Stimulated activated CD8-positive, alpha-beta memory T cell treated with anti-CD3 and anti-CD28 coated beads, Interleukin-7, amount 100 ng/mL, for 4 hours (primary cell): ENCODE results near the gene UBE2D4.

Source experiments
- DNase-seq, 2 donors: peaks; one replicate each; pipeline ENCODE4 v3.0.0-alpha.2; 2020; ENCODE audit warnings: low read depth in 2 of 2

Gene UBE2D4

DNA sequence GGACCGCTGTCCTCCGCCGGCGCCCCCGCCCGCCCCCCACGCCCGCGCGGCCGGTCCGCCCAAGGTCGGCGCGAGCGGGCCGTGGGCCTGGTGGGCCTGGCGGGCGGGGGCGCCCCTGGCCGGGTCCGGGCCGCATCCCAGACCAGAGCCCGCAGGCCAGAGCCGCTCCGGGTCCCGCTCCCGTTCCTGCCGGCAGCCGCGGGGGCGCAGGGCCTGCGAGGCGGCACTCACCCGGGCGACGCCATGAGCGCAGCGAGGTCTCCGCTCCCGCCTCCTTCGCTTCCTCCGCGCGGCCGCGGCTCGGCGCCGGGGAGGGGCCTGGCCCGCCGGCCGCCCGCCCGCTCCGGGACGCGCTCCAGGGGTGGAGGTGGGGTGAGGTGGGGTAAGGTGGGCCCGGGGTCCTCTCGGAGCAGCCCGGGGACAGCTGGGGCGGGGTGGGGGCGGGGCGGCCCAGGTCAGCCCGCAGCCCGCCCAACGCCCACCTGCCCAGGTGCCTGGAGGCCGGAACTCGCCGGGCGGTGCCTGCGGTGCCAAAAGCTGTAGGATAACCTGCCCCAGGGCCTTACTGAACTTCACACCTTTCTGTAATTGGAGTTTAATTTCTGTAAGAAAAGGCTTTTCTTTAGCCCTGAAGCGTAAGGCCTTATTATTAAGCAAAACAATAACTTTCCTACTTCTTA lies 19.8 kb upstream of the UBE2D4 start, which contains the start of gene URGCP:
Gene URGCP, minus strand, starts transcription at position 266 of the 680 bp plus-strand sequence. Its CDS starts 21 bp downstream, at position 245.
- peak in 1 of 2 donors; percentile 47 for DNase-seq

DNA sequence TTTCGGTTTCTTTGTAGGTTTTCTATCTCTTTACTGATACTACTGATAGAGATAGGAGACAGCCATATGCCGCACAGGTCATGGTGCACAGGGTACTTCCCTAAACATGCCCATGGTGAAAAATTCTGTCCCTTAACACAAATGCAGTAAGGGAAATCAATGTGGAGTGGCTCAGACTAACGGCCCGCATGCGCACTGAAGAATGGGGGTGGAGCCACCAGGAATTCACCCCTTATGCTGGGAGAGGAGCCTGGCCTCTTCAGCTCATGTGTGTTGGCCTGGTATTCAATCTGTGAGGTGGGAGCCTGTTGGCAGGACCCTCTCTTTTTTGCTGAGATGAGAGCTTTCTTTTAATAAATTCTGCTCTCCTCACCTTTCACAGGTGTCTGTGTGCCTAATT lies 11.4 kb upstream of the UBE2D4 start:
- no peak for DNase-seq

DNA sequence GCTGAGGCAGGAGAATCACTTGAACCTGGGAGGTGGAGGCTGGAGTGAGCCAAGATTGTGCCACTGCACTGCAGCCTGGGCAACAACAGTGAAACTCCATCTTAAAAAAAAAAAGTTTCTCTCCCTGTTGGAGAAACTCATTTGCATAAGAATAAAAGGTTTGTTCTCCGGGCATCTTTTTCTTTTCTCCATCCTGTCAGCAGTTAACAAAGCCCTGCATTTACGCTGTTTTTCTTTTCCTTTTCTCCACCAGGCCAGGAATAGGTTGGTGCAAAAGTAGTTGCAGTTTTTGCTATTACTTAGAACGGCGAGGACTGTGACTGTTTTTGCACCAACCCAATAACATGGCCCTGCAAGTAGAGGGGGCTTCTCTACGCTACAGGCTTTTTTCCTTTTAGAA lies 10.3 kb upstream of the UBE2D4 start:
- no peak for DNase-seq

DNA sequence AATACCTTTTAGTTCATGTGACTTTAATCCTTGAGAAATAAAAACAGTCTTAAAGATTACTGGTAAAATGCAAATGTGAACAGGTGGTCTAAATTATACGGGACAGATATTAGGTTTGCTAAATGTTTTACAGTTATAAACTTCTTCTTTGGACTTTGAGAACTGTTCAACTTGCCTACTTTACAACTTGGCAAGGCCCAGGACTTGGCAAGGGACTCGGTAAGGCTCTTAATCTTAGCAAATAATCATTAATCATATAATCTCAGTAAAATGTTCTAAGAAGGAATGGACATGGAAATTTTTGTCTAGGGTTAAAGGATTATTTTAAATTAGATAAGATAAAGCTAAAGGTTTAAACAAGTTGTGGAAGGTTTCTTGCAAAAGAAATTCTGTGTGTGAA lies 4.8 kb upstream of the UBE2D4 start:
- no peak for DNase-seq

DNA sequence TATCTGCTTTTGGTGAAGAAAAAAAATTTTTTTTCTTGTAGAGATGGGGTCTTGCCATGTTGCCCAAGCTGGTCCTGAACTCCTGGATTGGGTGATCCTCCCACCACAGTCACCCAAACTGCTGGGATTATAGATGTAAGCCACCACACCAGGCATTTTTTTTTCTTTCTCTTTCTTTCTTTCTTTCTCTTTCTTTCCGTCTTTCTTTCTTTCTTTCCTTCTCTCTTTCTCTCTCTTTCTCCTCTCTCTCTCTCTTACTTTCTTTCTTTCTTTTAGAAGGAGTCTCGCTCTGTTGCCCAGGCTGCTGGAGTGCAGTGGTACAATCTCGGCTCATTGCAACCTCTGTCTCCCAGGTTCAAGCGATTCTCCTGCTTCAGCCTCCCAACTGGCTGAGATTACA lies 3.5 kb upstream of the UBE2D4 start:
- no peak for DNase-seq

DNA sequence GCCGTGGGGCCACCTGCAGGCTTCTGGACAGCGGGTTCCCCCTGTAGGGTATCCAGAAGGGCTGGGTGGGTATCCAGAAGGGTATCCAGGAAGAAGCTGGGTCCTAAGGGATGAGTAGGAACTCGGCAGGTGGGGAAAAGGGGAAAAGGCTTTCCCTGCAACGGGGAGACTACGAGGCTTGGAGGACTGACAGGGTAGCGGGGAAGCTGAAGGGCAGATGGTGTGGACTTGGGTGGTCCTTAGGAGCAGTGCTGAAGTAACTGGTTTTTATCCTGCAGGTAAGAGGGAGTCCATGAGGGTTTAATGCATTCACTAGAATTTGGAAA lies 525 bp downstream of the UBE2D4 start:
- no peak for DNase-seq

DNA sequence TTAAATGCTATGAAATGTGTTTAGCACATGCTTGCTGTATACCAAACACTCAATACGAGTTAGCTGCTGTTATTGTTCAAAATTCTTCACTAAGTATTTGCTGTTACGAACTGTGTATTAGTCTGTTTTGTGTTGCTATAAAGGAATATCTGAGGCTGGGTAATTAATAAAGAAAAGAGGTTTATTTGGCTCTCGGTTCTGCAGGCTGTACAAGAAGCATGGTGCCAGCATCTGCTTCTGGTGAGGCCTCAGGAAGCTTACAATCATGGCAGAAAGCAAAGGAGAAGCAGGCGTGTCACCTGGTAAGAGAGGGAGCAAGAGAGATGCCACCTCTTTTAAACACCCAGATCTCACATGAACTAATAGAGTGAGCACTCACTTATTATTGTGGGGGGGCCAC lies 1.6 kb downstream of the UBE2D4 start:
- DNase-seq = no peak

DNA sequence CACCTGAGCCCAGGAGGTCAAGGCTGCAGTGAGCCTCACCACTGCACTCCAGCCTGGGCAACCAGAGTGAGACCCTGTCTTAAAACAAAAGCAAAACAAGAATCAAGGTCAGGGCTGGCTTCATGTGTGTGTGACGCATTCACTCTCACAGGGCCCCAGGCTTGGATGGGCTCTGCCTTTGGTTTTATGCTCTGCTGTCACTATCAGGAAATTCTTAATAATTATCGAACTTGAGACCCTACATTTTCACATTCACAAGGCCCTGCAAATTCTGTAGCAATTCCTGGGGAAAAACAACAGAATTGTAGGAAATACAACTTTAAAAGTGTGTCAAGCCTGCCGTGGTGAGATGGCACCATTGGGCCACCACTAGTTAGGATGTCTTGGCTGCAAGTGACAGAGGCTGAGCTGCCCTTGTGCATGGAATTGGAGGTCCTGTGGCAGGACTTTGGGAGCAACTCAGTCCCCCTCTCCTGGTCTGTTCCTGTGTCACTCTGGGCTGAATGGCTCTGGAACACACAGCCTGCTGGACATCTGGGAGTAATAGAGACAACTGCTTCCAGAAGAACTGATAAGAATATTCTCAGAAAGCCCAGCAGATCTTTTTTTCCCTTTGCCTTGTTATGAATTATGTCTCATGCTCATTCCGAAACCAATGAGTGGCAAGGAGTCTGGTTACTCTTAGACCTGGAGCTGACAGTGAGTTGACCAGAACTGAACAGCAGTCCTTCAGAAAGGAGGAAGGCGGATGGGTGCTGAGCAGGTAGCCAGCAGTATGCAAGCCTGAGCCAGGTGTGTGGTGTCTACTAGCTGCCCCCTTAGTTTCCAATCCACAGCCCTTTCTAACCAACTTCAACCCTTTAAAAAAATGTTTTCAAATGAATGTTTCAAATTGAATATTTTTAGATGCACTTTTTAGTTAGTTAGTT lies 3.6 kb downstream of the UBE2D4 start:
- no peak for DNase-seq

DNA sequence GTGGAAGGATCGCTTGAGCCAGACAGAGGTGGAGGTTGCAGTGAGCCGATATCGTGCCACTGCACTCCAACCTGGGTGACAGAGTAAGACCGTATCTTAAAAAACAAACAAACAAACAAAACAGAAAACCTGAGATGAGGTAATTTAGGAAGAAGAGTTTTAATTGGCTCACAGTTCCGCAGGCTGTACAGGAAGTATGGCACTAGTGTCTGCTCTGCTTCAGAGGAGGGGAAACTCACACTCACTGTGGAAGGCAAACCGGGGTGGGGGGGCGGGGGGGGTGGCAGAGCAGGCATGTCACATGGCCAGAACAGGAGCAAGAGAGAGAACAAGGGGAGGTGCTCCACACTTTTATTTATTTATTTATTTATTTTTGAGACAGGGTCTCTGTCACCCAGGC lies 5.1 kb downstream of the UBE2D4 start:
- DNase-seq = no peak

DNA sequence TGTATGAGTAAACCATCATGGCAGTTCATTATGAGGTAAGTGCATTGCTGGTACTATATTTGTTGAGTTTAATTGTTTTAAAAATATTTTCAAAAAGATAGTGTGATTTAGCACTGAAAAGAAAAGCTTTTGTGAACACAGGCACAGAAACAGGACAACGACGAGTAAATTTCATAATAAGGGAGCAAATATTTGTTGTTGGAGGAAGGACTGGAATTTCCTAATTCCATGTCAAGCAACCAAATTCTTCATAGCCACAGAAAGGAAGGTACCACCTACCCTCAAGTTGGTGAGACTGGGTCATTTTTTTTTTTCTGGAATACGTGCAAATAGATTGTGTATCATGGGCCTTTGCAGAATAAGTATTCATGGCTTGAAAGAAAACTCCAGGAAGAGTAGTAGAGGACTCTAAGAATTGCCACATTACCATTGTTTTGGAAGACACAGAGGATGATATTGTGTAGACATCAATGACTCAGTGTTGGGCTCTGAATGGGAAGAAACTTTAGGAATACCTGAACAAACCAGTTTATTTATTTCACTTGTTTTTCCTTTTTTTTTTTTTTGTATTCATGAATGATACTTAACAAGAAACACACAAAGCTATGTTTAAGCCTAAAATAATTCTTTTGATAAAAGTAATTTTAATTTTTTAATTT lies 7.8 kb downstream of the UBE2D4 start:
- no peak for DNase-seq

DNA sequence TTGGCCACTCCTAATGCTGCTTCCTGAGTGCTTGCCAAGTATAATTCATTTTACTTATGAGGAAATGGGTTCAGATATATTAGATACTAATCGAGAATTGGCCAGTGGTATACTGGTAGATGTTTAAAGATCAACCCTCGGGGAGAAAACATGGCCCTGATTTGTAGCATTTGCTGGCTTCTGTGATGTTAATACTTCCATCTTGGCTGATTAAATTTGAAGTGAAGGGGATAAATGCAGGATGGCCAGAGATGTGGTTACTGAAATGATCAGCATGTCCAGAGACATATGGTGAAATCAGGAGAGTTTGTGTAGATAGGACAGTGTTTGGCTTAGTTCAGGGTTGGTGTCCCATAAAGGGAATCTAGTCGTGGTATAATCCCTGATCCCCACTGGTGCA lies 11.2 kb downstream of the UBE2D4 start:
- DNase-seq = no peak

DNA sequence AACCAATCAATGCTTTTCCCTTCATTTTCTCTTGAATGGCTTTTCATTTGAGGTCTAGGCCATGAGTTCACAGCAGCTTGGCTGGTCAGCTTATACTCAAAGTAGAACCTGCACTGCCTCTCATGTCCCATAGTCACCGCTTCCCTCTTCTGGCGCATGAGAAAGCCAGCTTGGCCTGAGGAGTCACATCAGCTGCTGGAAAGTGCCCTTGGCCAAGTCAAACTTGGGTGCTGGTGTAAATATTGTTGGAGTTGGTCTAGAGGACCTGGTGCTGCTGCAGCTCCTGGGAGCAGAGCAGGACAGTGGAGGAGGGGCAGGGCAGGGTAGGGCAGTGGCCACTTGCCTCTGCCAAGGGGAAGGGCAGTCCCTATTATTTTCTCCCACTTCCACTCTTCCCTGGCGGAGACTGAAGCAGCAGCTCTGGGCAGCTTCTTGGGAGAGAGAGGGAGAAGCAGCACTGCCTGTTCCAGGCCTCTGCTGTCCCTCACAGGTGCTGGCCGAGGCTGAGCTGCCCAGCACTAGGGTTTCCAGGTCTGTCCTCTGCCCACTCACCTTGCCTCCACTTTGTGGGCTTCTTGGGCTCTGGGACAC lies 12.8 kb downstream of the UBE2D4 start:
- no peak for DNase-seq

DNA sequence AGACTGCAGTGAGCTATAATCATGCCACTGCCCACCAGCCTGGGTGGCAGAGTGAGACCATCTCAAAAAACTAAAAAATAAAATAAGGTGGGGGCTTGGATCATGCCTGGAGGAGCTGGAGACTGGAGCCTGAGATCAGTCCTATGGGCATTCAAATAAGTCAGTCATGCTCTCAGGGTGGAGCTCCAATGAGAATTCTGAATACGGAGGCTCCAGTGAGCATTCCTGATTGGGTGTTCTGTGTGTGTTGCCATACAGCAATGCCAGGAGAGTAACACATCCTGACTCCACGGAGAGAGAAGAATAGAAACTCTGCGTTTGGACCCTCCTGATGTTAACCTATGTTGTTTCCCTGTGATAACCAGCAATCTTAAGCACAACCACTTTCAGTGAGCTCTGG lies 16.0 kb downstream of the UBE2D4 start:
- no peak for DNase-seq

DNA sequence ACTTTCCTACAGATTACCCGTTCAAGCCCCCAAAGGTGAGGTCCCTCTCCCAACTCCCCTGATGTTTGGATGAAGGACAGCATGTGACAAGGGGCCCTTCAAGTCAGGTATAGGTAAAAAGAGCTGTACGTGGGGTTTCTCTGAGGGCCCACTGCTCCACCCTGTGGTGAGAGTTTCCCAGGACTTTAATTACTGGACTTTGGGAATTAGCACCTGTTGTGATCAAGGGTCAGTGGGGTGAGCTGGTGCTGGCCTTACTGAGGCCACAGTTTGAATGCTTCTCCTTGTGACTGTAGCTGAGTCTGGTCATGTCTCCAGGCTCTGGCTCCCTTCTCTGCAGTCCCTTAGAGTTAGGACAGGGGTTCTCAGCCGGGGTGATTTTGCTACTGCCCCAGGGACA lies 16.8 kb downstream of the UBE2D4 start:
- DNase-seq = no peak

DNA sequence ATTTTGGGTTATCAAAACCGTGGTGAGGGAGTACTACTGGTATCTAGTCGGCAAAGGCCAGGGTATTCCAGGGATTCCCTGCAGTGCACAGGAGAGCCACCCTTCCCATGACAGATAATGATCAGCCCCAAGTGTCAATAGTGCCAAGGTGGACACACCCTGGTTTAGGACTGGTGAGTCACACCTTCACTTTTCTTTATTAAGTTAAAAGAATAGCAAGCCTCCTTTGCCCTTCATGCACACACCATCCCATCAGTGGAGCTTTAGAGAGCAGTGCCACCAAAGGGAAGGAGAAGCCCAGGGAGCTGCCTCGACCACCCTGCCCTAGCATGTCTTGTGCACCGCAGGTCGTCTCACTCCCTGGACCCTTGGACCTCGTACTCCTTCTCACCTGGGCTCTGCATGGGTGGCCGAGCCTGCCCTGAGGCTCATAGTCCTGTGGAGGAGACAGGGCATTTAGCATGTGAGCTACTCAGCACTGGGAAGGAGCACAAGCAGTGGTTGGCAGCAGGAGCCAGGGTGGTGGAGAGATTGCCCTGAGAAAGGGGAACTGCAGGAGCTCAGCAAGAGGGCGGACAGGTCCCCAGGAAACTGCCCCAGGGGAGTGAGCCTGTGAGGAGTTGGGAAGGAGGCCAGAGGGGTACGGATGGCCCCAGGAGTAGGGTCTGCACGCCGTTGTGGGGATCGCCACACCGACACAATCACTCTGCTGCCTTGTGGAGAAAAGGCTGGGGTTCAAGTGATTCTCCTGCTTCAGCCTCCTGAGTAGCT lies 17.4 kb downstream of the UBE2D4 start:
- no peak for DNase-seq

DNA sequence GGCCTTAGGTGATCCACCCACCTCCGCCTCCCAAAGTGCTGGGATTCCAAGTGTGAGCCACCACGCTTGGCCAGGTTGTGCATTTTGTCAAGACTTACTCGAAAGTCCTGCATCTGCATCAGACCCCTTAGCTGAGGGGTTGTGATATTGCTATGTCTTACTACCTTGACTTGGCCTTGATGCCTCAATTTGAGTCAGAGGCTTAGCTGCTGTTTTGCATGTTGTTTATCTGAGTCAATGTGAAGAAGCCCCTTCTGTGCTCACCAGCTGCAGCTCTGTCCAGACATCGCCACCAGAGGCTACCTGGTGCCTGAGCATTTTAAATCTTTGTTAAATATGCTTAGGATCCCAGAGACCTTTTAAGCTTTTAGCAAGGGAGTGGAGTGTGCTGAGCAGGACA lies 18.1 kb downstream of the UBE2D4 start:
- no peak for DNase-seq

DNA sequence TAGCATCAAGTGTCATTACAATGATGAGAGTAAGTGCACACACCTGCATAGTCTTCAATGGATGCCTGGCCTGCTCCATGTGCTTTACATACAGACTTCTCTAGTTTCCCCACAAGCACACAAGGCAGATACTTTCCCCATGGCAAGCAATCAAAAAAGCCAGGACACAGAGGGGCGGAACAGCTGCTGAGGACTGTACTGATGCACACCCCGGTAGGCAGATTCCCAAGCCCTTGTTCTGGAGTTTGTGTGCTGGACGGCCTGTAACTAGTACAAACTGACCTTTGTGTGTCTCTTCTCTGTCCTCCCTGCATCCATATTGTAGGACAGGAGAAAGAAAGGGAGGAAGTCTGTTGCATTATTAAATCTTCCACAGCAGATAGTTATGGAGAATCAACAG lies 25.8 kb downstream of the UBE2D4 start:
- DNase-seq = no peak

DNA sequence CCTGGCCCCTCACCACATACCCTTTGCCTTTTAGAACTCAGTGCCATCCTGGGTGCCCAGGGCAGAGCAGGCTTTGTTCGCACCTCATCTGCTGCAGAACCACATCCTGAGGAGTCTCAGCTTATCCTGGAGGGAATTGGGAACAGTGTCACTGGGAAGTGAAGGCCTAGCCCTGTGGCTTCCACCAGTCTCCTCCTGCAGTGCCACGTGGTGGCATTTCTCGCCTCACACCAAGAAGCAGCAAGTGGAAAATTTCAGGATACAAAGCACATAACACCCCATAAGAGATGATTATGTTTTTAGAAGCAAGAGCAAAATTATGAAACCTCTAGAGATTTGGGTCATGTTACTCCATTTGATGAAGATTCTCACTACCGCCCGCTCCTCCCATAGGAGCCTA lies 26.8 kb downstream of the UBE2D4 start:
- no peak for DNase-seq

DNA sequence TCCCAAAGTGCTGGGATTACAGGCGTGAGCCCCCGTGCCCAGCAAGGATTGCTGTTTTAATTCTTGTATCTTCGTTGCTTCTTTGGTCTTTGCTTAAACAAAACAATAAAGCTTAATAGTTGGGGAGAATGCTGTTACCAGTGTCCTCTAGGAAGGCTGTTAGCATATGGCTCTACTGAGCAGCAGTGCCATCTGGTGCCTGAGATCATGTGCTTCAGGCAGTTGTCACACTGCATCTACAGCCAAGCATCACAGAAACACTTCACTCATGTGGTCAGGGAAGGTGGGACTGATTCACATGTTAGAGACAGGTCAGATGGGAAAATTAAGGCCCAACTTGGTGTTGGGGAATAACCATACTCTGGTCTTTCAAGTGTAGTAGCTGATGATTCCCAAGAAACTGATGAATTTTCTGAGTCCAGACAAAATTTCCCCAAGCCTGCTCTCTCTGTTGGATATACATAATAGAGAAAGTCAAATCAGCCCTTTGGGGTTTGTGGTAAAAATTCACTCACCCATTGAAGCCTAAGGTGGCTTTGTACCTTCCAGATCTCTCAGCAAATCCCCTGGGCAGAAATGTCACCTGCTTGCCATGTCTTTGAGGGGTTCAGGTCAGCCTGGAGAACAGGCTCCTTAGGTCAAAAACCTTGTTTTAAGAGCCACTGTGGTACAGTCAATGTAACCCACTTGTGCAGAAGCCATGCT lies 28.4 kb downstream of the UBE2D4 start:
- no peak for DNase-seq

DNA sequence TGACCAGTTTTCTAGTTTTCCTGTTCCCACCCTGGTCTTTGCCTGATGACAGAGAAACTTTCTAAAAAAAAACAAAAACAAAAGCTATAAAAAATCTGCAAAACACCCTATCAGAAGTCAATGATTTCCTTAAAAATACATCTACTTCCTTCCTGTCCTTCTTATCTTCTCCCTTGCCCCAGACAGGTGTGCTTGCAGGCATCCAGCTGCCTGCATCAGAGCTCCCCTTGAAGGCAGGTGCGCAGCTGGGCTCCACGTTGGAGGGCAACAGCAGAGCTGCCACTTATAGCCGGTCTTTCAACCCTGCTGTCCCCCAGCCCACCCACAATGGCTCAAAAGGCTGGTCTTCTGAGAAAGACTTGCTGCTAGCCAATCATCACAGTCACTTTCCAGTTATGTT lies 29.8 kb downstream of the UBE2D4 start:
- no peak for DNase-seq

DNA sequence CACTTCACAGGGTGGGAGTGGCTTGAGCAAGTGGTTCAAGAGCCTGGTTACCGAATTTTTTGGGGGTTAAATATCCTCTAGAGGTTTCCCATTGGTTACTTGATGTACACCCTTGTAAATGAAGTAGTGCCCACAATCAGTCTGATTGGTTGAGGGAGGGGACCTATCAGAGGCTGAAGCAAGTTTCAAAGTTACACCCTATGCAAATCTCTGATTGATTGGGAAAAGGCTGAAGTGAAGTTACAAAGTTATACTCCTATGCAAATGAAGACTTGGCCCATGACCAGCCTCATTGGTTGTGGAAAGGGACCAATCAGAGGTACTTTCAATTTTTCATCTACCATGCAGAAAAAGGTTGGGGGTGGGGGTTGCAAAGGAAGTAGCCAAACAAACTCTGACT lies 34.7 kb downstream of the UBE2D4 start:
- no peak for DNase-seq
